HUES48 (cell line): ENCODE results near the gene LRBA.

Source experiments
- H3K27ac ChIP-seq: one replicate; pipeline ENCODE4 v1.7.0; 2013; ENCODE audit warnings: low read depth, low read length, inconsistent platforms
- H3K27me3 ChIP-seq: 2 replicates; pipeline ENCODE4 v1.6.1; 2013; ENCODE audit warnings: mild to moderate bottlenecking, low read length; ENCODE audit not compliant: control insufficient read depth, insufficient read depth
- H3K36me3 ChIP-seq: 2 replicates; pipeline ENCODE4 v1.6.1; 2013; ENCODE audit warnings: low read length; ENCODE audit not compliant: control insufficient read depth, insufficient read depth
- H3K4me1 ChIP-seq: 2 replicates; pipeline ENCODE4 v1.6.1; 2013; ENCODE audit warnings: mild to moderate bottlenecking, low read length; ENCODE audit not compliant: control insufficient read depth, insufficient read depth
- H3K4me3 ChIP-seq: 2 replicates; pipeline ENCODE4 v1.5.1; 2013; ENCODE audit warnings: mild to moderate bottlenecking, low read depth, low read length
- H3K9ac ChIP-seq: 2 replicates; pipeline ENCODE4 v1.6.1; 2013; ENCODE audit warnings: mild to moderate bottlenecking, low read depth, low read length, moderate library complexity
- H3K9me3 ChIP-seq: 2 replicates; pipeline ENCODE4 v1.6.1; 2013; ENCODE audit warnings: low read length; ENCODE audit not compliant: control insufficient read depth, insufficient read depth

The LRBA gene

GRCh38 chr4:150329373-150329772 is 685.7 kb downstream of the LRBA start:
- Histone ChIP-seq H3K4me1 (no peaks in the 10 kb centered on the region), H3K9me3 (no peaks in the 10 kb centered on the region), H3K27me3 (no peaks in the 10 kb centered on the region), H3K4me3 (no peak overlapping the region), H3K36me3 (no peaks in the 10 kb centered on the region), H3K27ac (no peak overlapping the region), H3K9ac (no peak overlapping the region)

GRCh38 chr4:150328496-150328895 is 686.6 kb downstream of the LRBA start:
- Histone ChIP-seq H3K9me3 (no peaks in the 10 kb centered on the region), H3K36me3 (no peaks in the 10 kb centered on the region), H3K27me3 (no peaks in the 10 kb centered on the region), H3K27ac (no peak overlapping the region), H3K4me1 (no peaks in the 10 kb centered on the region), H3K9ac (no peak overlapping the region), H3K4me3 (no peak overlapping the region)

GRCh38 chr4:150327262-150327780 is 687.8 kb downstream of the LRBA start:
- no peak overlapping the region for H3K4me3 ChIP-seq
- H3K36me3 ChIP-seq: no peaks in the 10 kb centered on the region
- no peaks in the 10 kb centered on the region for H3K4me1 ChIP-seq
- no peak overlapping the region for H3K27ac ChIP-seq
- H3K9ac ChIP-seq: no peak overlapping the region
- no peaks in the 10 kb centered on the region for H3K9me3 ChIP-seq
- H3K27me3 ChIP-seq: no peaks in the 10 kb centered on the region

- no peaks in the 10 kb centered on the region for H3K9me3 ChIP-seq
- no peak overlapping the region for H3K27ac ChIP-seq
- no peak overlapping the region for H3K4me3 ChIP-seq
- H3K36me3 ChIP-seq: no peaks in the 10 kb centered on the region
- H3K9ac ChIP-seq: no peak overlapping the region
- no peaks in the 10 kb centered on the region for H3K27me3 ChIP-seq
- H3K4me1 ChIP-seq: 0 out of 2 replicates have a peak, but pooled peaks cover 4% of the 10 kb centered on the region
Observed at GRCh38 chr4:150325872-150326271, 689.2 kb downstream of the LRBA start.

- no peaks in the 10 kb centered on the region for H3K36me3 ChIP-seq
- no peaks in the 10 kb centered on the region for H3K9me3 ChIP-seq
- 0 out of 2 replicates have a peak, but pooled peaks cover 4% of the 10 kb centered on the region for H3K4me1 ChIP-seq
- H3K27me3 ChIP-seq: no peaks in the 10 kb centered on the region
- no peak overlapping the region for H3K9ac ChIP-seq
- H3K27ac ChIP-seq: no peak overlapping the region
- H3K4me3 ChIP-seq: no peak overlapping the region
Observed at GRCh38 chr4:150323406-150324325, 691.4 kb downstream of the LRBA start.

DNA sequence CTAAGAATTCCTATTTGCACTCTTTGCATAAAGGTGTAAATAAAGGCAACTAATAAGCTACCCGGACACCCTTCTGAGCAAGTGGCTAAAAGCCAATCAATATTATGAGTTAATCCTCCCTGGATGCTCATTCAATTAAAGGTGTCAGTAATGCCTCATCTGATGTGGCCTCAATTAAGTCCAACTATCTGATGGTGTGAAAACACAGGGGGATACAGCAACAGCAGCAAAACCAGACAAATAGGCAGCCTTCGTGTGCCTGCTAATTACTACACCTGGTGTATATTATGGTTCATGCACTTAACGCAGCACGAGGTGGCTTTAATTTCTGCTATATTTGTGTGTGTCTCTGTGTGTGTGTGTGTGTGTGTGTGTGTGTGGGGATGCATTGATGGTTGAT is 692.4 kb downstream of the LRBA start:
- no peak overlapping the region for H3K9ac ChIP-seq
- no peaks in the 10 kb centered on the region for H3K9me3 ChIP-seq
- no peak overlapping the region for H3K27ac ChIP-seq
- no peaks in the 10 kb centered on the region for H3K27me3 ChIP-seq
- 0 out of 2 replicates have a peak, but pooled peaks cover 4% of the 10 kb centered on the region for H3K4me1 ChIP-seq
- H3K4me3 ChIP-seq: no peak overlapping the region
- no peaks in the 10 kb centered on the region for H3K36me3 ChIP-seq

GRCh38 chr4:150321113-150321512 is 694.0 kb downstream of the LRBA start:
- 0 out of 2 replicates have a peak, but pooled peaks cover 4% of the 10 kb centered on the region for H3K4me1 ChIP-seq
- no peaks in the 10 kb centered on the region for H3K27me3 ChIP-seq
- H3K4me3 ChIP-seq: no peak overlapping the region
- no peak overlapping the region for H3K27ac ChIP-seq
- H3K36me3 ChIP-seq: no peaks in the 10 kb centered on the region
- no peak overlapping the region for H3K9ac ChIP-seq
- no peaks in the 10 kb centered on the region for H3K9me3 ChIP-seq

DNA sequence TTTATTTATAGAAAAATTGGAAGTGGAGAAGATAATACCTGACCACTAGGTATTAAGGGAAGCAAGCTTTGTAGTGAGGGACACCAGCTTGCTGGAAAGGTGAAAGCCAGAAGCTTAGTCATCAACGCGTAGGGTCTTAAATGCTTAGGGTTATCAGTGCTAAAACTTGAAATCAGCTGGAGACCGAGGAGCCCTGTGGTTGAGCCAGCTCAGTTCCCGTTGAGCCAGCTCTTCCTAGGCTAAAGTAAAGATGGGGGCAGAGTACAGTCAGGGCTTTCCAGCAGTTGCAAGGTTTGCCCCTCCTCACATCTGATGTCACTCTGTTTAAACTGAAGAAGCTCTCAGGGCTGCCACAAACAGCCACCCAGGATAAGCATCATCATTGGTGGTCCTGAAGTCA is 696.1 kb downstream of the LRBA start:
- Histone ChIP-seq H3K9ac (no peak overlapping the region), H3K9me3 (no peaks in the 10 kb centered on the region), H3K36me3 (no peaks in the 10 kb centered on the region), H3K27ac (no peak overlapping the region), H3K4me1 (peaks cover 19% of the 10 kb centered on the region), H3K4me3 (no peak overlapping the region), H3K27me3 (no peaks in the 10 kb centered on the region)

DNA sequence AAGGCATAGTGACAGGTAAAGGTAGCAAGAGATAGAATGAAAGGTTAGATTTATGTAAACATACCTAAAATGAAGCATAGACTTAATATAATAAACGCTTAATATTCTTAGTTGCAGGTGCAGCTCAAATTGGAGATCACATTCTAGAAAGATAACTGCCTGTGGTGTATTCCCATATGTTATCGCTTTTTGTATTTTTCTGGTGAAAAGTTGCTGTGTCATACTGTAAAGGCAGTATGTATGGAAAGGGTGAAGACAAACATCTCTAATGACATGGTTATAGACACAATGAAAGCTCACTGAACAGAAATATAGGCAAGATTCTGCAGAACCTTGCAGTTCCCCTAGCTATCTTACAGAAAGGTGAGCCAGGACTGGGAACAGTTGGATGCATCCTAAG is 696.6 kb downstream of the LRBA start:
- no peaks in the 10 kb centered on the region for H3K9me3 ChIP-seq
- H3K4me3 ChIP-seq: no peak overlapping the region
- no peak overlapping the region for H3K9ac ChIP-seq
- no peaks in the 10 kb centered on the region for H3K36me3 ChIP-seq
- peaks cover 19% of the 10 kb centered on the region for H3K4me1 ChIP-seq
- H3K27ac ChIP-seq: no peak overlapping the region
- no peaks in the 10 kb centered on the region for H3K27me3 ChIP-seq

DNA sequence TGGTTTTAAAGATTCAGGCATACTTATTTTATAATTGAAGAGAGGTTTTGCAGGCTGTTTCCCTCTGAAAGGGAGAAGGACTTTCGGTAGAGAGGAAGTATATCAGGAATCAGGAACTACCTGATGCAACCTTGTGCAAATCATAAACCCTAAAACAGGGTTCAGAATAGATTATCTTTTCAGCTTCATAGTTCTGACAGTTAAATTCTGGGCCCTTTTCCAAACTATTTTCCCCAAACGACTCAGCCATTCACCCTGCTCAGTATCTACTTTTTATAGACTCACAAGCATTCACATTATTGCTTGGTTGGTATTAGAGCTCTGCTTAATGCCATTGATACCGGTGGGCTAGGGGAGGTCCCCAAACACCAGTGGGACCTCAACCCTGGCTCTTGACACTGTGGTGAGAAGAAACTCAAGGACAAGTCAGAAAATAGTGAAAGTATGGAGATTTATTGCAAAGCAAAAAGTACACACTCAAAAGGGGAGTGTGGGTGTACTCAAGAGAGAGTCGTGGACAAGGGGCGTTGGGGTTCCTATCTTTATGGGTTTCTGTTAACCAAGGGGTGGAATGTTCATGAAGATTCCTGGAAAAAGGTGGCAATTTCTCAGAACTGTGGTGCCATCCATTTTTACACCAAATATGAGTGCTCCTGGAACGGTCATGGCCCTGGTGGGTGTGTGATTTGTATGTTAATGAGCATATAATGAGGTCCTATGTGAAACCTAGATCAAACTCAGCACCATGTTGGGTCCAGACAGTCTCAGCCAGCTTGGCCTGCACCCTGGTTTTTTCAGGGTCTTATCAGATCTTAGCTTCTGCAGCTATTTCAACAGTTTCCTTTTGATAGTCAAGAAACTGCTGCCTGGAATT is 698.5 kb downstream of the LRBA start:
- no peak overlapping the region for H3K4me3 ChIP-seq
- no peaks in the 10 kb centered on the region for H3K27me3 ChIP-seq
- peaks cover 15% of the 10 kb centered on the region for H3K4me1 ChIP-seq
- H3K36me3 ChIP-seq: no peaks in the 10 kb centered on the region
- no peak overlapping the region for H3K9ac ChIP-seq
- H3K9me3 ChIP-seq: no peaks in the 10 kb centered on the region
- no peak overlapping the region for H3K27ac ChIP-seq
